ENCODE data around the gene TTC7B.
A peak's percentile ranks its signal among the peaks of the same experiment; 100 is the strongest.

TTC7B gene

DNA sequence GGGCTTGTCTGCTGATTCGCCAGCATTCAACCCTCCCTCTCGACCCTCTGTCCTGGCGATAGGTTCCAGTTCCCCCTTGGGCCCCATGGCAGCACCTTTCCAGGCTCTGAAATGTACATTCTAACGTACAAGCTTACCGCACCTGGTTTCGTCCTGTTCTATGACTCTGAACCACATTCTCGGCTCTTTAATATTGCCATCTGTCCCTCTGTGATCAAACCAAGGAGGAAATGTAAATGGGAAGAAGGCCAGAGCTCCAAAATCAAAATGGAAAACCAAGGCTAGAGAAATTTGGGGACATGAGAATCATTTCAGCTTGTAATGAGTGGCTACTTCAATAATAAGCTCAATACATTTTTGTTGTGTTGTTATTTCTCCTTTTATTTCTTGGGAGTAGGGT, 117.2 kb downstream of the TTC7B start:
- no peak for DNase-seq

DNA sequence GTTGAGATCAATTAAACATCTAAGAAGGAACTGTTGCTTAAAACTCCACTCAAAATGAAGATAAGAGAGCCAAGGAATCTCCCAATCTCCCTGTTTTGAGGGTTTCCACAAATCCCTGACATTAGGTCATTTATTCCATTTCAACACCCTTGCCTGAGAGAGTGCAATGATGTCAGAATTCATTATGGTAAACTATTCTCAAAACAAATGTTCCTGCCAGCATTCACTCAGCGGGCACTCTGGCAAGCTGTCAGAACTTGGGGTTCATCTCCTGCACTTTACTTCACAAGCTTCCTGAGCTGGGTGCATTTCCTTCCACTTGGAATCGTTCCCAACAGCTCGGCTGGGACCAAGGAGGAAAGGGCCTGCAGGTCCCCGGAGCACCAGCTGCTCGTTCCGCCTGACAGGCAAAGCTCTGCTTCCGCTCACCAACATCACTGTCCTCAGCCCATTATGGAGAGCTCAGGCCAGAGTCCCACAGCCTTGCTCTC, 117.8 kb downstream of the TTC7B start:
- no peak for DNase-seq

DNA sequence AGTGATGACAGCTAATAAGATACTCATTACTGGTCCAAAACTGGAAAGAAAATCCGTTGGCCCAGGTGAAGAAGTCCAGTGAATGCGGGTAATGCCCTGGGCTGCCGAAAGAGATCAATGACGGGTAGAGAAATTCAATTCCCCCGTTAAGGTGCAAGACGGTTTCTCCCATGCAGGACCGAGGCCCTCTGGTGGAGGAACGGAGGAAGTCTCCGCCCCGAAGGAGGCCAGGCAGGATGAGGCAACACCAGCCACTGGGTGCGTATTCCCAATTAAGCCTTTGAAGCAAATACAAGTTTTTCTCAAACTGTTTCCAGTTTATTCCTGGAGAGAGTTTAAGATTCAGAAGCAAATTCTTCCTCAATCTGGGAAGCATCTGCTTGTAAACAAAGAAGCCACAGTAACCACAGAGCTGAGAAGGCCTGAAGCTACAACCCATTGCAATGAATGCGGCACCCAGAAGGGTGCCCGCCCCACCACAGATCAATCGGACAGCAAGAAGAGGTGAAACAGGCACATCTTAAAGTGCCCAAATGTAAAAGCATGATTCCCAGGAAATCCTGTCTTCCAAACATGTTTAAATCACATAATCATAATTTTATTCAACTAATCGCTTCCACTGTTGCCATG, 118.5 kb downstream of the TTC7B start:
- peak; percentile 68 for DNase-seq

DNA sequence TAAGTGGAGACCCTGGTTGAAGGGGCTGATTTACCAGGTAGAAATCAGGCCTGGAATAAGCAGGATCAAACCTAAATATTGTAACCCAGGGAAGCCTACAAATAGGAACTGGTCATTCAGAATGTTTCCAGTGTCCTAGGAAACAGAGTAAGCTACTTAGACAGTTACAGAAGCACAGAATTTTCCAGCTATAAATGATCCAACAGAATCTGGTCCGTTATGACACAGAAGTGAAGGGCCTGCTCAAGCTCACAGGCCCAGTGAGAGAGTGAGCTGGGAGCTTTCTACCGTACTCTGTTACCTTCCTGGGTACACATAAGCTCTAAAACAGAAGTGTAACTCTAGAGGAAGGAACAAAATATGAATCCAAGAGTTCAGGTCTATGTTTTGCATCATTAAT, 119.1 kb downstream of the TTC7B start:
- DNase-seq: no peak

DNA sequence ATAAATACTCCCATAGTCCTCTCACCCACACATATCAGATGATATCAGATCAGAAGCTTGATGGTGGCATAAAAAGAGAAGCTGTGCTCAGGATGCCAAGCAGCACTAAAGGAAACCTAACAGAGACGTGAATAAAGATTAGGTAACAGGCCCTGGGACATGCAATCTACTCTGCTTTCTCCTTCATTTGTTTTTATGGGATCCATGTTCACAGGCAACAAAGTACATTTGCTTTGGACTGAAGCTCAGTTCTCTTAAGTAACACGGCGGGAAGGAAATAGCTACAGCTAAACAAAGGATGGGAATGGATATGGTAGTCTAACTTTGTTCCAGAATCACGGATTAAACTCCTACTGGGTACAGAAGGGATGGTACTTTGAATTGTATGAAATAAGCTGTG, 119.5 kb downstream of the TTC7B start:
- DNase-seq: no peak

DNA sequence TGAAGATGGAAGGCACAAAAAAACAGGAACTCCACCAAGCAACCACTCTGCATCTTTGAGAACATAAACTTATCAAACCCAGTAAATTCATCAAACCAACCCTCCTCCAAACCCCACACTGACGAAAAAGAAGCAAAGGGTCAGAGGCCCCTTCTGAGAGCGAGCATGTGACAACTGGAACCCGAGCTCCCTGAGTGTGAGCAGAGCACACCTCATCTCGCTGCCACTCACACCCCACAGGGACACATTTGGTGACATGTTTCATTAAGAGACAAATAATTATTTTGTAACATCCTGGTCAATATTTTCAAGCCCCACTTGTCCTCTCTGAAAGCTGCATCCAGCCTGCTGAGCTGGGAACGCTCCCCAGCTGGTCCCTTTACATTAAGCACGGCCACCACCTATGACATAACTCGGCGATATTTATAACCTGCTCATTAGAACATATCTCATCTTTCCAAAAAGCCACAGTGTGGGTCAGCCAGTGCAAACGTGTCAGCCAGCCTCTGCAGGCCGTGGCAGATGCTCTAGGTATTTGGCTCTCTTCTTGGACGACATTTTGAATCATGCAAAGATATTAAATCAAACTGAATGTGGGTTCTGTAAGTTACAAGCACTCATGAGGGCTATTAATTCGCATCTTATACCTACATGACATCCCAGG, 120.1 kb downstream of the TTC7B start:
- no peak for DNase-seq

DNA sequence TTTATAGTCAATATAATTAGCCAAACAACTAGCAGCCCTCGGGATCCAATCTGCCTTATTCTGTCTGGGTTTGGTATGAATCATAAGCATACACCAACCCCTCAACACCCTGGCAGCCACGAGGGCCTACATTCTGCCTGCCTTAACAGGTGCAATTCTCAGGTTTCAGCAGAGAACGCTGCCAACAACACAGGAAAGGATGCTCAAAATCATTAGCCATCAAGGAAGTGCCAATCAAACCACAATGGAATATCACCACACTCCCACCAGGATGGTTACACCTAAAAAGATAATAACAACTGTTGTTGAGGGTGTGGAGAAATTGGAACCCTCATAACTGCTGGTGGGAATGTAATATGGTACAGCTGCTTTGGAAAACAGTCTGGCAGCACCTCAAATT, 122.8 kb downstream of the TTC7B start:
- peak; percentile 5 for DNase-seq

DNA sequence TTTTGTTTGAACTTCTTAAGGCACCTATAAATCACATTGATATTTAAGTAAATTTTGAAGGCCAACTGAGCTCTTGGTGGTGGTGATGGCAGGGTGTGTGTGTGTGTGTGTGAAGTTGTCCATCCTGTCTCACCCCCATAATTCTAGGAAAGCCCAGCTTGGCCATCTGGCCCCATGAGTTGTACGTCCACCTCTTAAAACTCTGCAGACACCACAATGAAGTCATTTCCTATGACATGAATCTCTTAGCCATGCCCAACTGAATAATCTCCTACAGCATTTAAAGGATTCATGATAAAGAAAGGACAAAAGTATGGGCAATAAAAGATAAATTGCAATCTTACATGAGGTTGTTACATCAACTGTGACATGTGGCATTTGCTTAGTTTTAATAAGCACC, 123.4 kb downstream of the TTC7B start:
- no peak for DNase-seq

DNA sequence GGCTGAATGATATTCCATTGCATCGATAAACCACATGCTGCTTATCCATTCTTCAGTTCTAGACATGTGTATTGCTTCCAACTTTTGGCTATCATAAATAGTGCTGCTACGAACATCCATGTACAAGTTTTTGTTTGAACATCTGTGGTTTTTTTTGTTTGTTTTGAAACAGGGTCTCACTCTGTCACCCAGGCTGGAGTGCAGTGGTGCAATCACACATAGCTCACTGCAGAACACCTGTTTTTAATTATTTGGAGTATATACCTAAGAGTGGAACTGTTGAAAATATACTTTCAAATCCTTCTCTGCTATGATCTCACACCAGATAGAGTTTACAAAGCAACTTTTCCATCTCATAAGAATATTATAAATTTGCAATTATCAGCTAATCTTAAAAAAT, 124.2 kb downstream of the TTC7B start:
- DNase-seq: no peak

DNA sequence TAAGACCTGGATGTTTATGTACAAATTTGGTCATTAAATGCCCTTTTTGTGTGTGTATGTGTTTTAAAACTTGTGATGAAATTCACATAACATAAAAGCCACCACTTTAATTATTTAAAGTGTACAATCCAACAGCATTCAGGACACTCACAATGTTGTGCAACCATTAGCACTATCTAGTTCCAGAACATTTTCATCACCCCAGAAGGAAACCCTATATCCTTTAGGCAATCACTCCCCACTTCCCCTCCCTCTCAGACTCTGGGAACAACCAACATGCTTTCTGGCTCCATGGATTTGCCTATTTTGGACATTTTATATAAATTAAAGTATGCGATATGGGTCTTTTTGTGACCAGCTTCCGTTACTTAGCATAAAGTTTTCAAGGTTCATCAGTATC, 124.6 kb downstream of the TTC7B start:
- DNase-seq: no peak

DNA sequence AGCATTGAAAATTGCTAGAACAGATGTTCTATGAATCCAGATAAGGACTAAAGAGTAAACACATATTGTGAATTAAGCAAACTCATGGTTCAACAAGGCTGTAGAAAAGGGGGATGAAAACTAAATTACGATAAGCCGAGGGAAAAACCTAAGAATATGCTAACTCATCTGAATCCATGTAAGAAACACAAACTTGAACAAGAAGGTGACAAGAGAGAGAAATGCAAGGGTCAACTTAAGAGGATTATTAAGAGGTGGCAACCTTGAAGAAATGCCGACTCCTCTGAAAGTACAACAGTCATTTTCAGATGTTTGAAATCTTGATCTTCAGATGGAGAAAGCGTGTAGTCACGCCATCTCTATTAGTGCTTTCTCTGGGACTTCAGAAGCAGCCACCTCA, 128.6 kb downstream of the TTC7B start:
- DNase-seq: no peak

DNA sequence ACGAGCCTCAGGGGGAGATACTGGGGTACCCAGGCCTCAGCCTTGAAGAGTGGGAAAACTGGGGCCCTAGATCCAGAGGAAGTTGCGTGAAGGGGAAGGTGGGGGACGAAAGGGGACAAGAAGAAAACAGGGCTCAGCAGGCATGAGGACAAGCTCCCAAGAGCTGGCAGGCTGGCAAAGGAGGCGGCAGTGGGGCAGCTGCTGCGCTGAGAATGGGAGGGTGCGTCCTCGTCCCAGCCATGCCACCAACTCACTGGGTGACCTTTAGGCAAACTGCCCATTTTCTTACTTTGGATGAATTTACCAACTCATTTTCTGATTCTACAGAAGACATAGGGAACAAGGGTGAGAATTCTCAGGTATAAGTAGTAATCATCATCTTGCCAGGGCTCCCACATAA, 133.6 kb downstream of the TTC7B start:
- no peak for DNase-seq

DNA sequence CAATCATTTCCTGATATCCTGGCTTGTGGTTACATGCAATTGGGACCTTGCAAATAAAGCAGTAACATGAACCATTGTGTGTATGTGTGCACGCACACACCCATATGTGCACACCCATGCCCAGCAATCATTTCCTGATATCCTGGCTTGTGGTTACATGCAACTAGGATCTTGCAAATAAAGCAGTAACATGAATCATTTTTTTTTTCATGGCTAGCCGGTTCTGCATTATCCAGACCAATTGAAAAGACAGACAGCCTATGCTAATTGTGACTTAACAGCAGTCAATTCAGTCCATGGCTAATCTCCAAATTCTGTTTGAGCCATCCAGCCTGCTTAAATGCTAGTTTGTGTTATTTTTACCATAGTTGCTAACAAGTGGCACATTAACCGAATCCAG, 134.3 kb downstream of the TTC7B start:
- no peak for DNase-seq

DNA sequence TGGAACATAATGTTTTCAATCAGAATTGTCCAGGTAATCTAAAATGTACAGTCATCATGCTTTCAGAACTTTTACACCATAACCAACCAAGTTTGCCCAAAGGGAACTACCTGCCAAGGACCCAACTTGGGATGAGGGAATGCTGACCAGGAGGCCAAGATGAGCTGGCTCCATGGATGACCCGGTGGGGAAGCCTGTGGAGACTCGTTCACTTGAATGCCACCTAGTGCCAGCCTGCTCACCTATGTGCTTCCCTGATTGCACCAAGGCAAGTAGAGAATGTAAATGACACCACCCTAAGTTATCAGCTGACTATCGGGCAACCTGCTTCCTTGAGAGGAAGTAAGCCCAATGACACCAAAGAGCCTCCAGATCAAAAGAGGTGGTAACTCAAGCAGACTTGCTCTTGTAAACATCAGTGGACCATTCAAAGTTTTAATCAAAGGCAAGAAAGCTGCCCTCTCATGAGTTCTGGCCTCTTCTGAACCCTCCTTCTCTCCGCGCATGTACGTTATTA, 137.3 kb downstream of the TTC7B start:
- DNase-seq: no peak

DNA sequence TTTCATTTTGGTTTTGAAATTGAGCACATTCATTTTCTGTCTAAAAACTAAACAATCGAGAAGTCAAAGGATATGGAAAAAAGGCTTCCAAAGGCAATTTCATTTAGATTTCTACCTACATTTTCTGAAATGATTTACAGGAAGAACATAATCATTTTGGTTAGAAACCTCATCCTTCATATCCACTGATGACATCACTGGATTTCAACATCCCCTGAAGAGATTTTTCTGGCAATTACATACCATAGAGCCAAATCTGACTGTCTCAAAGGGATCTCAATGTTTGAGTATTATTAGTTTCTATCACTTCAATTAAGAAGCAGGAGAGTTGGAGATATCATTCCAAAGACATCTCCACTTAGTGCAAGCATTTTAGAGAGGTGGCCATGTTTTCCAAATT, 137.8 kb downstream of the TTC7B start:
- DNase-seq: no peak

DNA sequence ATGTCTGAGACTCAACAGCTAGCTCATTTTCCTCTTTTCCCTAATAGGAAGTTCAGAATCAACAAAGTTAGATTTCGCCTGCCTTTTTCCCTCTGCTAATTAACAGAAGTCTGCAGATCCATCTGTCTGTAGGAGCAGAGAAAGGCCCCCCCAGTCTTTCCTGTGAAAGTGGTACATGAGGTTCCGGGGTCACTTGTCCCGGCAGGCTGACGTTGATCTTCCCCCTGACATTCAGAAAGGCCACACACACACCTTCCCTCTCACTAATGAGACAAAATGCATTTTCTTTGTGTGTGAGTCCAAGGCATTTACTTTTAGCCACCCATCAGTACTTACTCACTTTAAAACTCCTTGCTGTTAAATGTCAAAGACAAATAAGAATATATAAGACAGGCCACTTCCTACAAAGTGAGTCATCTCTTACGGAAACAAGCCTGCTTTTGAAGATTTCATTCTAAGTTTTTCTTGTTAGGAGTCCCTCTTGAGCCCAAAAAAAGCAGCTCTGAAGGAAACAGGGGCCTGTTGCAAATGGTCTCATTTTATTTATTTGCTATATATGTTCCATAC, 138.7 kb downstream of the TTC7B start:
- DNase-seq: no peak

DNA sequence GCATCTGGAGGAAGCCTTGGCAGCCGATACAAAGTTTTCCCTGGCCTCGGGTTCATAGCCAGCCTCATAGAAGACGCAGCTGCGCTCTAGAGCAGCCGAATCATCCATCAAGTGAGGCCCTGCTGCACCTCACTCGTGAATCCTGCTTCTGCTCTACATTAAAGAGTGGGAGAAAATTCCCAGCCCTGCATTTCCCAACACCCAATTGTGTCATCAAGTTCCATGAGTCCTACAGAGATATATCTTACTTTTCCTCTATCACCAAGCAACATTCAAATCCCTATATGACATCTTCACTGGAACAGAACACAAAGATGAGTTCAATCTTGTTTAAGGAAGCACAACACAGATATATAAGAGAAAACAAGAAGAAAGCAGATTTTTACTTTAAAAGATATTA, 139.3 kb downstream of the TTC7B start:
- DNase-seq: no peak

DNA sequence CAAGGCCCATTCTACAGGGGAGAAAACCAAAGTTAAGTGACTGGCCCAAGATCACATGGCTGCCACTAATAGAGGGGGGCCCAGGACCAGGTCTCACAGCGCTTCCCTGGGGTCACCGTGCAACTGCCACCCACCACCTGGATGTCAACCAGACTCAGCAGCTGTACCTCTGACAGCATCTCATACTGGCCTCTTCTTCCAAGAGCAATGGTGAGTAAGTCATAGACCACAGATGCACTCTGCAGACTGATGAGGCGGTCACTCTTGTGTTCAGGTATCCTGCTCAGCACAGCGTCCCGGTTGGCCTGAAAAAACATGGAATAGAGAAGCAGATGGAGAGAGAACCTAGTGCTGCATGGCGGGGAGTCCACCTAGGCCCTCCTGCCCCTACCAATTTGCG, 139.9 kb downstream of the TTC7B start:
- no peak for DNase-seq

DNA sequence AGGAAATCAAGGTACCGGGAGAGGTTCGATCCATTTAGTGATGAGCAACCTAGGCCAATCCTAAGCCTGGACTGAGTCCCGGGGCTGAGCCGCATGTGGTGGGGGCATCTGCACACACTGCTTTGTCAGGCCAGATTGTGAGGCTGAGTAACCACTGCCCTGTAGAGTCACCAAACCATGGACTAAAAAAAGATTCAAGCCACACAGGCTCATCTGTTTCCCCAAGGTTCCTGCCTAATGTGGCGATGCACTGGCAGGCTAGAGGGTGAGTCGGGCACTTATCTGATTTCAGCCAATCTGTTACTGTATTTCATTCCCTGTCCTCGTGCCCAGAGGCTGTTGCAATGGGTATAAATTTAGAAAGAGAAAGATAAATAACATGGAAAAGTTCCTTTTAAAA, 140.8 kb downstream of the TTC7B start:
- DNase-seq: no peak

DNA sequence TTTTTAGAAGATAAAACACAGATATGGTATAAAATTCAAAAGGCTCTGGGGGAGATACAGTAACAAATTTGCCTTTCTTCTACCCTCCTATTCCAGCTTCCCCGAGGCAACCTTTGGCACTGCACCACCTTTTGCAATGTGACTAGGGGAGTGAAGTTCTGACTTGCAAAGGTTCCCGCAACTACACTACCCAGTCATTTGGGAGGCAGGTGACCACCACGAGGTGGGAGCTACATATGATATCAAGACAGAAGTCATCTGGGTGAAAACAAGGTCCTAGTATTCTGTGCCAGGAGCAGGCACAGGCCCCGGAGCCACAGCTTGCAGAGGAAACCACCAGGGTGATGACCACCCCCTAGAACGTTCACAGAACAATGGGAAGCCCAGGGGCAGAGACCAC, 141.5 kb downstream of the TTC7B start:
- no peak for DNase-seq

DNA sequence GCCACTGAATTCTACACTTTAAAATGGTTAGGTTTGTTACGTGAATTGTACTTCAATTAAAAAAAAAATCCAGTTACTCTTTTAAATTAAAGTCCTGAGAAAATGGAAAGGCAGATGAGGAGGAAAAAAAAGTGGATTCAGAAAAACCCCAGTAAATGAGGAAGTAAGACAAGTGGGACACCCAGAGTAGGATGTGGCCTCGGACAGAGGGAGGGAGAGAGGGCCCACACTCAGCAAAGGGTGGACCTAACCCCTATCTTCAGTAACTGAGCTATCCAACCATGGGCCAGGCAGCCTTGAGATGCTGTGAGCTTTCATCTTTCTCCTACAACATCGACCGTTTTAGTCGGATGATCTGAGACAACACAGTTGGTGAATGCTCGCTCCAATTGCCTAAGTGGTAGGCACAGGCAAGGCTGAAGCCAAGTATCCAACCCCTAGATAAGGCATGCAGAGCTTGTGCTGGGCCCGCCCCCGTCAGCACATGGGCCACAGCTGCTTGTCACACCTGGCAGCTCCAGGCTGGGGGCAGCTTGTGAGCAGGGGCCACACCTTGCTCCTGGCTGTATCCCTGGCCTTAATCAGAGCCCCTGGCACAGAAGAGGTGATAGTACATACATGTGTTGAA, 142.1 kb downstream of the TTC7B start:
- no peak for DNase-seq

DNA sequence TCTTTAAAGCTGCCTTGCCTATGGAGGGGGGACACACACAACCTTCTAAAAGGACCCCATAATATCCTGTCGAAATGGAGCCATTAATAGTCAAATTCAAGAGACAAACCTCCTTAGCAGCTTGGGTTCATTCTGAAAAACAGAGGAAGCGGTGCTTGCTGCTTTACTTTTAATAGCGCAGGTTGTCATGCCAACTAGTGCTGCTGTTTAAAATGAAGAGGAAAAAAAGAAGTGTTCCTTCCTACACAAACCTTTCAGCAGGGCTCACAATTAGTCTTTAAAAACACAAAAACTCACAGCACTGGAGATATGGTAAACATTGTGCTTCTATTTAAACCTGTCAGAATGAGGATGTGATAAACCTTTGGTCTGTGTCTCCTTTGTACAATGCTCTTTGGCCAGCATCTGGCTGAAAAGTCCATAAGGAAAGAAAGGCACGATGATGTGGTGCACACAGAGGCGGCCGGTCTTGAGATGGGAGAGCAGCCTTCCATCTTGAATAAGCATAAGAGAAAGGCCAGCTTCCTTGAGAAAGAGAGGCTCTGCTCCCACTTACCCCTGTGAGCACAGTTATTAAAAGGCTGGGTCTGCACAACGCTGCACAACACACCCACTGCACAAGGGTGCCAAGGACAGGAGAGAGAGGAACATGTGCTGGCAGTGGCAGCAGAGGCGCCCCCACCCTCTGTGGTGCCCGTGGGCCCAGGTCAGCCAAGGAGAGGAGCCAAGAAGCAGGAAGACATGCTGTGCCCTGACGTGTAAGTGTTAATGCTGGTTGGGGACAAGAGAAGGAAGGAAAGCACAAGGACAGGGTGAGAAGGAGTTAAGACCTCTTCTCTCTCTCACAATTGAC, 144.6 kb downstream of the TTC7B start:
- peak; percentile 31 for DNase-seq

DNA sequence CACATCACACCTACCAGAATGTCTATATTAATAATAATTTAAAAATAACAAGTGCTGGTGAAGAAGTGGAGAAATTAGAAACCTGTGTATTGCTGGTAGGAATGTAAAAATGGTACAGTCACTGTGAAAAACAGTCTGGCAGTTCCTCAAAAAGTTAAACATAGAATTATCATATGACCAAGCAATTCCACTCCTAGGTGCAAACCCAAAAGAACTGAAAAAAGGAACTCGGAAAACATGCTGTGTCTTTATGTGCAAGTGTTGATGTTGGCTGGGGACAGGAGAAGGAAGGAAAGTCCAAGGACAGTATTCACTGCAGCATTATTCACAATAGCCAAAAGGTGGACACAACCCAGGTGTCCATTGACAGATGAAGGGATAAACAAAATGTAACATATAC, 146.5 kb downstream of the TTC7B start:
- DNase-seq: no peak

All from NCI-H774 (cell line).